D721Med (cell line): ENCODE results near the gene B4GALT2.

Experiments used
- DNase-seq: peaks from one replicate; pipeline ENCODE4 v3.0.0; 2011; ENCODE audit warnings: low spot score; ENCODE audit not compliant: insufficient read length
- FAIRE-seq: peaks from 2 replicates; lab custom pipeline; 2011; peaks lifted over from hg19 to GRCh38; lab: Jason Lieb, UNC
- TF ChIP-seq, protein P1 (sequence below): IDR thresholded peaks from 2 replicates; pipeline ENCODE4 v1.5.1; 2012; ENCODE audit warnings: mild to moderate bottlenecking, control low read depth; ENCODE audit not compliant: insufficient read depth; ENCODE audit errors: missing control alignments

The B4GALT2 gene

DNA sequence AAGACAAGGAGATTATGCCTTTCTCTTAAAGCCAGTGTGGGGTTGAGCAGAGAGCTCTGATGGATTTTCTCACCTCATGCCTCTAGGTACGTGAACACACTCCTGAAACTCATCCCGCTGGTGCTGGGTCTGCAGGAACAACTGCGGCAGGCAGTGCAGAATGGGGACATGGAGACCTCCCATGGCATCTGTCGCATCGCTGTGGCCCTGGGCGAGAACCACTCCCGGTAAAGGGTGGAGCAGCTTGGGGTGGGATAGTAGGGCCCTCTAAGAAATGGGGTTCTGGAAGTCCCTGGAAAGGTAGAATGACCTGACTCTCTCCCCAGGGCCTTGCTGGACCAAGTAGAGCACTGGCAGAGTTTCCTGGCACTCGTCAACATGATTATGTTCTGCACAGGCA is 22.8 kb upstream of the B4GALT2 start:
- no peak for FAIRE-seq

DNA sequence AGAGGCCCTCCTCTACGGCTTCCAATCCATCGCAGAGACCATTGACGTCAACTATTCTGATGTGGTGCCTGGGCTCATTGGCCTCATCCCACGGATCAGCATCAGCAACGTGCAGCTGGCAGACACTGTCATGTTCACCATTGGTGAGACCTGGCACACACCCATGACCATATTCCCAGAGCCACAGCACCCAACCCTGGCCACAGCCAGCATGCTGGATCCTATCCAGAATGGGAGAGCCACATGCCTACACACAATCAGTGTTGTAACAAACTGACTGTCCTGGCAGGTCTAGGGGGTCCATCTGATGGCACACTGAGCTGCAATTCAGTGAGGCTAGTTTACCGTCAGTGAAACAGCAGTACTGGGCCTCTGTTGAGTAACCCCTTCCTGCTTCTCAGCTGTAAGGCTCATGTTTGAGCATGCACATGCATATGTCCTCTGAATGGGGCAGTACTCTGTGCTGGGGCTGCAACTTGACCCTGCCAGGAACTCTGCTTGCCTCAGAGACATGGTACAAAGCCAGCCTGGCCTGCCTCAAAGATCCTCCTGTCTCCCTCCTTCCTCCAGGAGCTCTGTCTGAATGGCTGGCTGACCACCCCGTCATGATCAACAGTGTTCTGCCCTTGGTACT is 21.5 kb upstream of the B4GALT2 start:
- DNase-seq (no peak), FAIRE-seq (no peak)
- TF ChIP-seq, protein P1, sequence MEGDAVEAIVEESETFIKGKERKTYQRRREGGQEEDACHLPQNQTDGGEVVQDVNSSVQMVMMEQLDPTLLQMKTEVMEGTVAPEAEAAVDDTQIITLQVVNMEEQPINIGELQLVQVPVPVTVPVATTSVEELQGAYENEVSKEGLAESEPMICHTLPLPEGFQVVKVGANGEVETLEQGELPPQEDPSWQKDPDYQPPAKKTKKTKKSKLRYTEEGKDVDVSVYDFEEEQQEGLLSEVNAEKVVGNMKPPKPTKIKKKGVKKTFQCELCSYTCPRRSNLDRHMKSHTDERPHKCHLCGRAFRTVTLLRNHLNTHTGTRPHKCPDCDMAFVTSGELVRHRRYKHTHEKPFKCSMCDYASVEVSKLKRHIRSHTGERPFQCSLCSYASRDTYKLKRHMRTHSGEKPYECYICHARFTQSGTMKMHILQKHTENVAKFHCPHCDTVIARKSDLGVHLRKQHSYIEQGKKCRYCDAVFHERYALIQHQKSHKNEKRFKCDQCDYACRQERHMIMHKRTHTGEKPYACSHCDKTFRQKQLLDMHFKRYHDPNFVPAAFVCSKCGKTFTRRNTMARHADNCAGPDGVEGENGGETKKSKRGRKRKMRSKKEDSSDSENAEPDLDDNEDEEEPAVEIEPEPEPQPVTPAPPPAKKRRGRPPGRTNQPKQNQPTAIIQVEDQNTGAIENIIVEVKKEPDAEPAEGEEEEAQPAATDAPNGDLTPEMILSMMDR = no peak

More for the DNA sequence above, 22.8 kb upstream of the B4GALT2 start:
- TF ChIP-seq, protein P1 = no peak
- DNase-seq = no peak

DNA sequence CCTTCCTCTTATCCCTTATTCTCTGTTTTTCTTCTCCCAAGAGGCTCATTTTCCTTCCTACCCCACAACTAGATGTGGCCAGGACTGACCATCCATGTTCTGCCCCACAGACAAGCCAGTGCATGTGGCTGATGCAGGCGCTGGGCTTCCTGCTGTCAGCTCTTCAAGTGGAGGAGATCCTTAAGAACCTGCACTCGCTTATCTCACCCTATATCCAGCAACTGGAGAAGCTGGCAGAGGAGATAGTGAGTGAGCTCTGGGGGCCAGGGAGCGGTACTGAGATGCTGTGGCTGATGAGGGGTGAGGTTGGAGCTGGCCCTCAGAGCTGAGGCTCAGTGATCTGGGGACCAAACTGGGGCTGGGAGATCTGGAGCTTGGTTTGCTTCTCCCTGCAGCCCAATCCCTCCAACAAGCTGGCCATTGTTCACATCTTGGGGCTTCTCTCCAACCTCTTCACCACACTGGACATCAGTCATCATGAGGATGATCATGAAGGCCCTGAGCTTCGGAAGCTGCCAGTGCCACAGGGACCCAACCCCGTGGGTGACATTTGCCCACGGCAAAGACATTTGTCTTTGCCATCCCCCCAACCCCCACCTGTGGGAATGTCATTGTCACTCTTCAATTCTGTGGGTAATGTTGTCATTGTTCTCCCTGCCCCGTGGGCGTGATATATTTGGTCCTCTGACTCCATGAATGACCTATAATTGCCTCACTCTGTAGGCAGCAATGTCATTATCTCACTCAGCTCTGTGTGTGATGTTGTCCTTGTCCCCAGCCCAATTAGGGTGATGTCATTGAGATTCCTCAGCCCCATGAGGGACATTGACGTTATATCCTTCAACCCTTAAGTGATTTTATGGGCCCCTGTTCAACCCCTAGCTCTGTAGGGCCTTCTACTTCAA is 20.4 kb upstream of the B4GALT2 start:
- no peak for DNase-seq
- FAIRE-seq = no peak
- TF ChIP-seq, protein P1 = no peak

DNA sequence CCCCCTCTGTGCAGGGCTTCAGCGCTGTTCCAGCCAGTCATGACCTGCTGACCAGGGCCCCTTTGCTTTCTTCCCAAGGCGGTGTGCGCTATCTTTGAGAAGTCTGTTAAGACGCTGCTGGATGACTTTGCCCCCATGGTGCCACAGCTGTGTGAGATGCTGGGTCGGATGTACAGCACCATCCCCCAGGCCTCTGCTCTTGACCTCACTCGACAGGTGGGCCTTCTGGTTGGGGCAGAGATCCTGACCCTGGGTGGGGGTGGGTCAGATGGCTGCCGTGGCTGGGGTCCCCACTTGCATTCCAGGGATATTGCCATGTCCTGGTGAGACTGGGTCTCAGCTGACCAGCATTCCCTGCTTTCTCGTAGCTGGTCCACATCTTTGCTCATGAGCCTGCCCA is 18.2 kb upstream of the B4GALT2 start:
- no peak for DNase-seq
- TF ChIP-seq, protein P1 = no peak
- FAIRE-seq = no peak

DNA sequence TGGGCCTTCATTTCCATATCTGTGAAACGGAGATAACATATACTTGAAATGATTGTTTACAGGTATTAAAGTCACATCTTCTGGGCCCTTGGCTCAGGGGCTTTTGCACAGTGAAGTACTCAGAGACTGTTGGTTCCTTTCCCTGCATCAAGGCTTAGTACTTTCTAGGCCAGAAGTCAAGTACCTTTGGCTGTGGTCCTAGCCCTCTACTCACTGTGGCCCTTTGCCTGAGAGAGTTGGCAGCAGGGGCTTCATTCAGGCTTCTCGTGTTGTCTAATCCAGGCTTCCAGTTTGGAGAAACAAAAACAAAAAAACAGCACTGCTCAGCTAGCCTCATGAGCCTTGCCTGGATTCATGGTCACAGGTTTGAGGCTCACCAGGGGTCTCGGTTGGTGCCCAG is 17.3 kb upstream of the B4GALT2 start:
- DNase-seq (no peak), FAIRE-seq (no peak)
- TF ChIP-seq, protein P1 = no peak

DNA sequence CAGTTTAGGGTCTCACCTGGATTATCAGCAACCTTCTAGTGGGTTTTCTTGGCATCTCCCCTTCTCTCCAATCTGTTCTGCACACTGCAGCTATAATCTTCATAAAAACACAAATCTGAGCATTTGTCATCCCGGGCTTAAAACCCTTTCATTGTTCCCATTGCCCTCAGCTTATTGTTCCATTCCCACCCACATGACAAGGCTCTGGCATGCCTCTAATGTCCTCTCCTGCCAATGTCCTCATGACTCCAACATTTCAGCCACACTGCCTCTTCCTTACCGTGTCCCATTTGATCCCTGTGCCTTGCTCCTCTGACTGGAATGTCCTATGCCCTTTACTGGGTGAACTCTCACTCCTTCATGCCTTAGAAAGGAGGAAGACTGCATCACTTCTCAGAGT is 16.7 kb upstream of the B4GALT2 start:
- TF ChIP-seq, protein P1 = no peak
- no peak for FAIRE-seq
- no peak for DNase-seq

DNA sequence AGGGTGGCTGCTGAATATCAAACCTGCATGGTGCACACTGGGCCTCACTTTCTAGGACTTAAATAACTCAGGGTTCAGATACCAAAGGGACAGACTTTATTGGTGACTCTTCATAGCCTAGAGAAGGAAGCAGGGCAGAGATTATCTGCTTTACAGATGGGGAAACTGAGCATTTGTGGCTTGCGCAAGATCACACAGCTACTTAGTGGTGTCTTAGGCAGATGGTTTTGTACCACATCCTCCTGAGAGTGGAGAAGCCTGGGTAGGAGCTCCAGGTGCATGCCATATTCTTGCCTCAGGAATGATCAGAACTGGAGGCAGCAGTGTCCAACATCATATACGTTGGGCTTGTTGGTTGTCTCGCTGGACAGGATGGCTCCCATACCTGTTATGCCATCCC is 16.0 kb upstream of the B4GALT2 start:
- DNase-seq = no peak
- FAIRE-seq = no peak
- TF ChIP-seq, protein P1 = no peak
